Measurements from ENCODE around the gene GGT5. TPM values are rescaled to one million over a fixed set of nuclear protein-coding genes. Genes with fewer than 3 reads are reported as not detected.

Gene GGT5
- total and polyA plus RNA-seq, 2 of the 13 experiments (the other 11 are each of a cell fraction or from before 2014, with no cell fraction given): 0.69 to 3.1 TPM

DNA sequence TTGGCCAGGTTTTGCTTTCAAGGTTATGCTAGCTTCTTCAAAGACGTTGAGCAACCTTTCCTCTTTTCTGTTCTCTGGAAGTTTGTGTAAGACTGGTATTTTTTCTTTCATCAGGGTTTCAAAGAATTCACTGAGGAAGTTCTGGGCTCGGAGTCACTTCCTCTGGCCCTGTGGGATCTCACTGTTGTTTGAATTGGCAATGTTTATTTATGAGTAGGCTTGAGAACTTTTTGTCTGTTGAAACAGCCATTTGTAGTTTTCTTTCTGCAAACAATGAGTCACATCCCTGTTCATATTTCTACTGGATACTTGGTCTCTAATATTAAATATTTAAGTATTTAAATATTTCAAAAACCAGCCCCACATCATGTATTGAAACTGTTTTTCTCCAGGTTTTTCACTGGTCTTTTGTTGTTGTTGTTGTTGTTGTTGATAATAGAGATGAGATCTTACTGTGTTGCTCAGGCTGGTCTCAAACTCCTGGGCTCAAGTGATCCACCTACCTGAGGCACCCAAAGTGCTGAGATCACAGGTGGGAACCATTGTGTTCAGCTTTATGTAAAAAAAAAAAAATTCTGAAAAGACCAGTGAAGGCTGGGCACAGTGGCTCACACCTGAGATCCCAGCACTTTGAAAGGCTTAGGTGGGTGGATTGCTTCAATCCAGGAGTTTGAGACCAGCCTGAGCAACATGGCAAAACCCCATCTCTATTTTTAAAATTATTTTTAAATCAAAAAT, 36.7 kb downstream of the GGT5 start (continued):
- TF ChIP-seq, protein P1, sequence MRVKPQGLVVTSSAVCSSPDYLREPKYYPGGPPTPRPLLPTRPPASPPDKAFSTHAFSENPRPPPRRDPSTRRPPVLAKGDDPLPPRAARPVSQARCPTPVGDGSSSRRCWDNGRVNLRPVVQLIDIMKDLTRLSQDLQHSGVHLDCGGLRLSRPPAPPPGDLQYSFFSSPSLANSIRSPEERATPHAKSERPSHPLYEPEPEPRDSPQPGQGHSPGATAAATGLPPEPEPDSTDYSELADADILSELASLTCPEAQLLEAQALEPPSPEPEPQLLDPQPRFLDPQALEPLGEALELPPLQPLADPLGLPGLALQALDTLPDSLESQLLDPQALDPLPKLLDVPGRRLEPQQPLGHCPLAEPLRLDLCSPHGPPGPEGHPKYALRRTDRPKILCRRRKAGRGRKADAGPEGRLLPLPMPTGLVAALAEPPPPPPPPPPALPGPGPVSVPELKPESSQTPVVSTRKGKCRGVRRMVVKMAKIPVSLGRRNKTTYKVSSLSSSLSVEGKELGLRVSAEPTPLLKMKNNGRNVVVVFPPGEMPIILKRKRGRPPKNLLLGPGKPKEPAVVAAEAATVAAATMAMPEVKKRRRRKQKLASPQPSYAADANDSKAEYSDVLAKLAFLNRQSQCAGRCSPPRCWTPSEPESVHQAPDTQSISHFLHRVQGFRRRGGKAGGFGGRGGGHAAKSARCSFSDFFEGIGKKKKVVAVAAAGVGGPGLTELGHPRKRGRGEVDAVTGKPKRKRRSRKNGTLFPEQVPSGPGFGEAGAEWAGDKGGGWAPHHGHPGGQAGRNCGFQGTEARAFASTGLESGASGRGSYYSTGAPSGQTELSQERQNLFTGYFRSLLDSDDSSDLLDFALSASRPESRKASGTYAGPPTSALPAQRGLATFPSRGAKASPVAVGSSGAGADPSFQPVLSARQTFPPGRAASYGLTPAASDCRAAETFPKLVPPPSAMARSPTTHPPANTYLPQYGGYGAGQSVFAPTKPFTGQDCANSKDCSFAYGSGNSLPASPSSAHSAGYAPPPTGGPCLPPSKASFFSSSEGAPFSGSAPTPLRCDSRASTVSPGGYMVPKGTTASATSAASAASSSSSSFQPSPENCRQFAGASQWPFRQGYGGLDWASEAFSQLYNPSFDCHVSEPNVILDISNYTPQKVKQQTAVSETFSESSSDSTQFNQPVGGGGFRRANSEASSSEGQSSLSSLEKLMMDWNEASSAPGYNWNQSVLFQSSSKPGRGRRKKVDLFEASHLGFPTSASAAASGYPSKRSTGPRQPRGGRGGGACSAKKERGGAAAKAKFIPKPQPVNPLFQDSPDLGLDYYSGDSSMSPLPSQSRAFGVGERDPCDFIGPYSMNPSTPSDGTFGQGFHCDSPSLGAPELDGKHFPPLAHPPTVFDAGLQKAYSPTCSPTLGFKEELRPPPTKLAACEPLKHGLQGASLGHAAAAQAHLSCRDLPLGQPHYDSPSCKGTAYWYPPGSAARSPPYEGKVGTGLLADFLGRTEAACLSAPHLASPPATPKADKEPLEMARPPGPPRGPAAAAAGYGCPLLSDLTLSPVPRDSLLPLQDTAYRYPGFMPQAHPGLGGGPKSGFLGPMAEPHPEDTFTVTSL (CRISPR knock-in tag; IDR thresholded peaks at IDR 0.05; ENCODE audit: borderline replicate concordance): peak; percentile 89; the same call in 1 of the 2 replicates
- TF ChIP-seq IRF2 (CRISPR knock-in tag; IDR thresholded peaks at IDR 0.05) (no peak; the same call in 1 of the 2 replicates), ZNF572 (CRISPR knock-in tag; IDR thresholded peaks at IDR 0.05) (no peak), HDAC2 (CRISPR knock-in tag; IDR thresholded peaks at IDR 0.05) (peak; percentile 68; the same call in 1 of the 2 replicates), ZNF205 (CRISPR knock-in tag; IDR thresholded peaks at IDR 0.05) (0 out of 2 replicates have a peak, but pooled peaks have one; percentile 37), FOXK1 (CRISPR knock-in tag; IDR thresholded peaks at IDR 0.05; ENCODE audit: borderline replicate concordance, low read depth) (peak; percentile 28; the same call in 1 of the 2 replicates), SOX6 (IDR thresholded peaks at IDR 0.05) (no peak), SOX6 (CRISPR knock-in tag; IDR thresholded peaks at IDR 0.05) (peak; percentile 88), ZNF850 (CRISPR knock-in tag; conservative IDR thresholded peaks at IDR 0.05) (no peak), PHF8 (CRISPR knock-in tag; IDR thresholded peaks at IDR 0.05) (no peak), NBN (conservative IDR thresholded peaks at IDR 0.05) (no peak), HOXA3 (CRISPR knock-in tag; IDR thresholded peaks at IDR 0.05) (no peak; the same call in 1 of the 2 replicates), TCF7 (IDR thresholded peaks at IDR 0.05; ENCODE audit: low read depth) (peak; percentile 96), ZMAT3 (CRISPR knock-in tag; conservative IDR thresholded peaks at IDR 0.05) (0 out of 2 replicates have a peak, but pooled peaks have one; percentile 35), ASH2L (IDR thresholded peaks at IDR 0.05; ENCODE audit: insufficient read length, low read depth, low read length) (peak; percentile 57)
- TF ChIP-seq, protein P2, sequence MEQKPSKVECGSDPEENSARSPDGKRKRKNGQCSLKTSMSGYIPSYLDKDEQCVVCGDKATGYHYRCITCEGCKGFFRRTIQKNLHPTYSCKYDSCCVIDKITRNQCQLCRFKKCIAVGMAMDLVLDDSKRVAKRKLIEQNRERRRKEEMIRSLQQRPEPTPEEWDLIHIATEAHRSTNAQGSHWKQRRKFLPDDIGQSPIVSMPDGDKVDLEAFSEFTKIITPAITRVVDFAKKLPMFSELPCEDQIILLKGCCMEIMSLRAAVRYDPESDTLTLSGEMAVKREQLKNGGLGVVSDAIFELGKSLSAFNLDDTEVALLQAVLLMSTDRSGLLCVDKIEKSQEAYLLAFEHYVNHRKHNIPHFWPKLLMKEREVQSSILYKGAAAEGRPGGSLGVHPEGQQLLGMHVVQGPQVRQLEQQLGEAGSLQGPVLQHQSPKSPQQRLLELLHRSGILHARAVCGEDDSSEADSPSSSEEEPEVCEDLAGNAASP (CRISPR knock-in tag; IDR thresholded peaks at IDR 0.05; ENCODE audit: borderline replicate concordance): peak; percentile 53; the same call in 1 of the 2 replicates
- TF ChIP-seq, protein P3, sequence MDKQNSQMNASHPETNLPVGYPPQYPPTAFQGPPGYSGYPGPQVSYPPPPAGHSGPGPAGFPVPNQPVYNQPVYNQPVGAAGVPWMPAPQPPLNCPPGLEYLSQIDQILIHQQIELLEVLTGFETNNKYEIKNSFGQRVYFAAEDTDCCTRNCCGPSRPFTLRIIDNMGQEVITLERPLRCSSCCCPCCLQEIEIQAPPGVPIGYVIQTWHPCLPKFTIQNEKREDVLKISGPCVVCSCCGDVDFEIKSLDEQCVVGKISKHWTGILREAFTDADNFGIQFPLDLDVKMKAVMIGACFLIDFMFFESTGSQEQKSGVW (CRISPR knock-in tag; IDR thresholded peaks at IDR 0.05; ENCODE audit: borderline replicate concordance): no peak
- TF ChIP-seq, protein P4, sequence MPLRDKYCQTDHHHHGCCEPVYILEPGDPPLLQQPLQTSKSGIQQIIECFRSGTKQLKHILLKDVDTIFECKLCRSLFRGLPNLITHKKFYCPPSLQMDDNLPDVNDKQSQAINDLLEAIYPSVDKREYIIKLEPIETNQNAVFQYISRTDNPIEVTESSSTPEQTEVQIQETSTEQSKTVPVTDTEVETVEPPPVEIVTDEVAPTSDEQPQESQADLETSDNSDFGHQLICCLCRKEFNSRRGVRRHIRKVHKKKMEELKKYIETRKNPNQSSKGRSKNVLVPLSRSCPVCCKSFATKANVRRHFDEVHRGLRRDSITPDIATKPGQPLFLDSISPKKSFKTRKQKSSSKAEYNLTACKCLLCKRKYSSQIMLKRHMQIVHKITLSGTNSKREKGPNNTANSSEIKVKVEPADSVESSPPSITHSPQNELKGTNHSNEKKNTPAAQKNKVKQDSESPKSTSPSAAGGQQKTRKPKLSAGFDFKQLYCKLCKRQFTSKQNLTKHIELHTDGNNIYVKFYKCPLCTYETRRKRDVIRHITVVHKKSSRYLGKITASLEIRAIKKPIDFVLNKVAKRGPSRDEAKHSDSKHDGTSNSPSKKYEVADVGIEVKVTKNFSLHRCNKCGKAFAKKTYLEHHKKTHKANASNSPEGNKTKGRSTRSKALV (CRISPR knock-in tag; IDR thresholded peaks at IDR 0.05): peak; percentile 20; the same call in 1 of the 2 replicates
- TF ChIP-seq, protein P5, sequence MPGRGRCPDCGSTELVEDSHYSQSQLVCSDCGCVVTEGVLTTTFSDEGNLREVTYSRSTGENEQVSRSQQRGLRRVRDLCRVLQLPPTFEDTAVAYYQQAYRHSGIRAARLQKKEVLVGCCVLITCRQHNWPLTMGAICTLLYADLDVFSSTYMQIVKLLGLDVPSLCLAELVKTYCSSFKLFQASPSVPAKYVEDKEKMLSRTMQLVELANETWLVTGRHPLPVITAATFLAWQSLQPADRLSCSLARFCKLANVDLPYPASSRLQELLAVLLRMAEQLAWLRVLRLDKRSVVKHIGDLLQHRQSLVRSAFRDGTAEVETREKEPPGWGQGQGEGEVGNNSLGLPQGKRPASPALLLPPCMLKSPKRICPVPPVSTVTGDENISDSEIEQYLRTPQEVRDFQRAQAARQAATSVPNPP (CRISPR knock-in tag; IDR thresholded peaks at IDR 0.05): no peak

All from HepG2 (cell line).